OCI-LY7 (cell line): ENCODE data around the gene TXN.

ENCODE experiments used
- EZH2phosphoT487 ChIP-seq: fragments of 200-600 bp; sonication (generic); IDR thresholded peaks from 2 replicates; pipeline ENCODE4 v1.6.1; 2018; ENCODE audit warnings: low read depth, borderline replicate concordance, mild to moderate bottlenecking, mixed run types, antibody characterized with exemption, low read length, moderate library complexity, mixed read lengths
- TF ChIP-seq, protein P1 (sequence below): fragments of 200-600 bp; sonication (generic); conservative IDR thresholded peaks from 2 replicates; pipeline ENCODE4 v1.5.1; 2014; ENCODE audit warnings: mild to moderate bottlenecking, antibody characterized with exemption, low read length, moderate library complexity, mixed read lengths

DNA sequence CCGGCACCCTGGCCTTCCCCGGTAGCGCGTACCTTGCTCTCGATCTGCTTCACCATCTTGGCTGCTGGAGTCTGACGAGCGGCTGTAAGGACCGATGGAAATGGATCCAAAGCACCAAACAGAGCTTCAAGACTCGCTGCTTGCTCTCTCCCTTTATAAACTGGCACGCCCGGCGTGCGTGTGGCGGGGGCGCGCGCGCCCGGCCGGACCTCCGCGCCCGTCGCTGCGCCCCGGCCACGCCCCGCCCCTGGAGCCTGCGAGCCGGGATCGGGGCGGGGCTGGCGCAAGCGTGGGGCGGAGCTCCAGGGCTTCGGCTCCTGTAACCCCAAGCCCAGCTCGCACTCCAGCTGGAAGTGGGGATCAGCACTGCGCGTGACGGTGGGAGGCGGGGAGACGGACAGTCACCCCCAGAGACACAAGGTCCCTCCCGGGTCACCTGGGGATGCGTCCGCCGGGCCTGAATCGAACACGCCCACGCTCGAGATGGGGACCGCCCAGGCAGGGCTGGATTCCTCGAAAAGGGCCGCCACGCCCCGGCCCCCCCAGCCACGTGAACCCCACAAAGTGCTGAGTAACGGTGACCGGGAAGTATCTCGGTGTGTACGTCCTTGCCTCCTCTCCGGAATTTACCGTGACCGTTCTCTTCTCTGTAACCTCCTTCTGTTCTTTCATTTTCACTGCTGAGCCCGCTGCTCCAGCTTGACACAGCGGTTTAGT, at the start of gene TXN:
- TF ChIP-seq, protein P1, sequence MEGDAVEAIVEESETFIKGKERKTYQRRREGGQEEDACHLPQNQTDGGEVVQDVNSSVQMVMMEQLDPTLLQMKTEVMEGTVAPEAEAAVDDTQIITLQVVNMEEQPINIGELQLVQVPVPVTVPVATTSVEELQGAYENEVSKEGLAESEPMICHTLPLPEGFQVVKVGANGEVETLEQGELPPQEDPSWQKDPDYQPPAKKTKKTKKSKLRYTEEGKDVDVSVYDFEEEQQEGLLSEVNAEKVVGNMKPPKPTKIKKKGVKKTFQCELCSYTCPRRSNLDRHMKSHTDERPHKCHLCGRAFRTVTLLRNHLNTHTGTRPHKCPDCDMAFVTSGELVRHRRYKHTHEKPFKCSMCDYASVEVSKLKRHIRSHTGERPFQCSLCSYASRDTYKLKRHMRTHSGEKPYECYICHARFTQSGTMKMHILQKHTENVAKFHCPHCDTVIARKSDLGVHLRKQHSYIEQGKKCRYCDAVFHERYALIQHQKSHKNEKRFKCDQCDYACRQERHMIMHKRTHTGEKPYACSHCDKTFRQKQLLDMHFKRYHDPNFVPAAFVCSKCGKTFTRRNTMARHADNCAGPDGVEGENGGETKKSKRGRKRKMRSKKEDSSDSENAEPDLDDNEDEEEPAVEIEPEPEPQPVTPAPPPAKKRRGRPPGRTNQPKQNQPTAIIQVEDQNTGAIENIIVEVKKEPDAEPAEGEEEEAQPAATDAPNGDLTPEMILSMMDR, result no peak
- no peak for TF ChIP-seq EZH2phosphoT487
